Measurements from ENCODE around the gene RABL3. TPM values are rescaled to one million over a fixed set of nuclear protein-coding genes. Genes with fewer than 3 reads are reported as not detected.

Gene RABL3
- total and polyA plus RNA-seq, 2 of the 13 experiments (the other 11 are each of a cell fraction or from before 2014, with no cell fraction given): 4.8 to 31.9 TPM

DNA sequence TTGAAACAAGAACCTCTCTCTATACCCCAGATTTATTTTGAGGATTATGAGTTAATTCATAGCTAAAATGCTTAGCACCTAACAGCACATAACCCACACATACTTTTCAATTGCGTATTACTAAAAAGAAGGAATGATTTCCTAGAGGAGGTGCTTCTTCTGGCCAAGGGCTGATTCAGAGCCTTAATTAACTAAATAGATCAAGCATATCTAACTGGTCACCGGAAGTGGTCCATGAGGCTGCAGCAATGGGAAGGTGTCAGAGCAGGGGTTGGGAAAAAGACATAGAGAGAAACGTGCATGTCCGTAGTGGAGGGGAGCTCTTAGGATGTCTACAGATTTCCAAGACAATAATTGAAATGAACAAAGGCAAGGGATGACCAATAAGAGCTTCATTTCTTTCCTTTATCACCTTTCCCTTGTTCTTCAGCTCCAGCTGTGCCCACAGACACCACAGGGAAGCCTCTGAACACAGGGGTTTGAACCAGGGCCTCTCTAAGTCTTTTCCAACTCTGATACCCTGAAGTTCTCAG lies 60.7 kb downstream of the RABL3 start (continued):
- TF ChIP-seq HDAC6 (IDR thresholded peaks at IDR 0.05; ENCODE audit: low read depth, low read length) (peak; percentile 69; the same call in 1 of the 2 replicates), U2AF1 (optimal IDR thresholded peaks at IDR 0.05; ENCODE audit: low read depth, low read length) (no peak), ZNF709 (CRISPR knock-in tag; IDR thresholded peaks at IDR 0.05) (peak; percentile 30; the same call in 1 of the 2 replicates), PHB2 (IDR thresholded peaks at IDR 0.05; ENCODE audit: partially characterized antibody) (no peak), KMT2B (CRISPR knock-in tag; IDR thresholded peaks at IDR 0.05) (no peak), SIX4 (CRISPR knock-in tag; IDR thresholded peaks at IDR 0.05) (no peak), GZF1 (CRISPR knock-in tag; IDR thresholded peaks at IDR 0.05) (0 out of 2 replicates have a peak, but pooled peaks have one; percentile 44), SRY (CRISPR knock-in tag; IDR thresholded peaks at IDR 0.05) (peak; percentile 43; the same call in 1 of the 2 replicates), GABPB1 (CRISPR knock-in tag; IDR thresholded peaks at IDR 0.05) (0 out of 2 replicates have a peak, but pooled peaks have one; percentile 8), NFE2L1 (CRISPR knock-in tag; IDR thresholded peaks at IDR 0.05; ENCODE audit: borderline replicate concordance) (no peak), THYN1 (CRISPR knock-in tag; IDR thresholded peaks at IDR 0.05; ENCODE audit: borderline replicate concordance, low read depth) (0 out of 2 replicates have a peak, but pooled peaks have one; percentile 28), ZNF329 (CRISPR knock-in tag; IDR thresholded peaks at IDR 0.05; ENCODE audit: low read depth) (0 out of 2 replicates have a peak, but pooled peaks have one; percentile 15), RBFOX2 (IDR thresholded peaks at IDR 0.05; ENCODE audit: low read depth, low read length) (peak; percentile 76), KDM5A (IDR thresholded peaks at IDR 0.05; ENCODE audit: borderline replicate concordance, low read length) (0 out of 2 replicates have a peak, but pooled peaks have one; percentile 46)
- TF ChIP-seq, protein P1, sequence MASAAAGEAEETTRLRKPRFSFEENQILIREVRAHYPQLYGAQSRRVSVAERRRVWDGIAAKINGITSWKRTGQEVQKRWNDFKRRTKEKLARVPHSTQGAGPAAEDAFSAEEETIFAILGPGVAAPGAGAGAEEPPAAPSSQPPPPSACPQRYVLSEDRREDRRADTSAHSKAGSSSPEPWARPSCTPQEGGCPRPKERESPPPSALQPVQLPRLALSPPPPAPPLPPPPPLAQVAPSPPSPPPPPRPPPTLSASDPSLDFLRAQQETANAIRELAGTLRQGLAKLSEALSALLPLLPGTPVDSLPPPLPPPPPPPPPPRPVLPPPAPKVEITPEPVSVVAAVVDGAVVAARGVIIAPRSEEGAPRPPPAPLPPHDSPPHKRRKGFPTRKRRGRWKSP (CRISPR knock-in tag; IDR thresholded peaks at IDR 0.05): 0 out of 2 replicates have a peak, but pooled peaks have one; percentile 2

All from HepG2 (cell line).